ENCODE measurements around the gene CORO2A. TPM values are rescaled to one million over a fixed set of nuclear protein-coding genes. Genes with fewer than 3 reads are reported as not detected.

CORO2A gene
- total and polyA plus RNA-seq, 2 donors (not counting 3 experiments of a cell fraction or from before 2014, with no cell fraction given), result 0.35 to 0.53 TPM

- dilution Hi-C loops (cut with MboI; ENCODE audit: extremely low pct_ligation_motif_present, low sequenced_read_pairs) (no loop called here), intact Hi-C loops (cut with micrococcal nuclease) (no loop called here)
- CTCF ChIA-PET, result no interaction called here
- no peaks in the 10 kb centered on the region for H3K9me1 ChIP-seq (replicated peaks; ENCODE audit: control insufficient read depth, extremely low read depth, insufficient read depth, low read length)
- DNase-seq (ENCODE audit: low read depth, low spot score), result no peak
- FAIRE-seq, result no peak
- no peaks in the 10 kb centered on the region for H3K79me2 ChIP-seq (ENCODE audit: control insufficient read depth, insufficient read depth, low read length)
- H4K20me1 ChIP-seq (replicated peaks; ENCODE audit: control insufficient read depth, extremely low read depth, insufficient read depth, low read length), result no peaks in the 10 kb centered on the region
- no TSS peak for BruUV-seq (replicated peaks)
- H3K9me3 ChIP-seq (replicated peaks; ENCODE audit: control insufficient read depth, insufficient read depth, low read length), result no peaks in the 10 kb centered on the region
- no peaks in the 10 kb centered on the region for H3K27me3 ChIP-seq (ENCODE audit: control insufficient read depth in 2 of 2, insufficient read depth in 2 of 2, low read length in 2 of 2)
- no peak overlapping the region for H3K9ac ChIP-seq (replicated peaks; ENCODE audit: extremely low read depth, insufficient read depth, low read length)
- no peak overlapping the region for H3K27ac ChIP-seq (ENCODE audit: insufficient read depth, low read depth, low read length)
- no peaks in the 10 kb centered on the region for H3K36me3 ChIP-seq (ENCODE audit: control insufficient read depth in 2 of 2, extremely low read depth in 1 of 2, insufficient read depth in 2 of 2, low read length in 2 of 2)
- TF ChIP-seq POLR2AphosphoS5 (IDR thresholded peaks at IDR 0.05; ENCODE audit: insufficient read depth, low read depth, low read length), result no peak
- no peak for TF ChIP-seq MYC (IDR thresholded peaks at IDR 0.05; ENCODE audit: low read depth, low read length)
- TF ChIP-seq JUN (IDR thresholded peaks at IDR 0.05; ENCODE audit: borderline replicate concordance, insufficient read depth, insufficient read length, low read depth), result no peak
- no peak for TF ChIP-seq CTCF (IDR thresholded peaks at IDR 0.05; ENCODE audit: extremely low read depth in 1 of 2, insufficient read depth in 1 of 2, low read depth in 1 of 2, low read length in 2 of 2)
- no peak for TF ChIP-seq EZH2 (IDR thresholded peaks at IDR 0.05; ENCODE audit: borderline replicate concordance, low read depth, low read length, severe bottlenecking)
- TF ChIP-seq, protein P1, sequence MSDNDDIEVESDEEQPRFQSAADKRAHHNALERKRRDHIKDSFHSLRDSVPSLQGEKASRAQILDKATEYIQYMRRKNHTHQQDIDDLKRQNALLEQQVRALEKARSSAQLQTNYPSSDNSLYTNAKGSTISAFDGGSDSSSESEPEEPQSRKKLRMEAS (IDR thresholded peaks at IDR 0.05; ENCODE audit: insufficient read depth, insufficient read length), result no peak
- no peak for TF ChIP-seq GATA2 (IDR thresholded peaks at IDR 0.05; ENCODE audit: insufficient read depth, insufficient read length, low read depth, low read length)
- TF ChIP-seq POLR2A (IDR thresholded peaks at IDR 0.05; ENCODE audit: low read depth, low read length), result no peak
- TF ChIP-seq FOS (IDR thresholded peaks at IDR 0.05; ENCODE audit: borderline replicate concordance, insufficient read depth, low read length), result no peak
- H2AFZ ChIP-seq (ENCODE audit: low read depth, low read length), result no peak overlapping the region
- no peak overlapping the region for H3K4me3 ChIP-seq (replicated peaks in 1 of 3; ENCODE audit: insufficient read depth in 1 of 3, low read depth in 1 of 3, low read length in 3 of 3)
- no peaks in the 10 kb centered on the region for H3K4me1 ChIP-seq (ENCODE audit: control insufficient read depth, extremely low read depth, insufficient read depth, low read length)
- POLR2A ChIA-PET, result no interaction called here
- no peak overlapping the region for H3K4me2 ChIP-seq (ENCODE audit: insufficient read depth, low read length)
Observed at GRCh38 chr9:98201749-98202148, 9.3 kb upstream of the CORO2A start.
